ENCODE results near the gene ASGR1. TPM values are rescaled to one million over a fixed set of nuclear protein-coding genes. Genes with fewer than 3 reads are reported as not detected.

The ASGR1 gene
- total RNA-seq, 2 donors from 2014 or later, result 1.9 to 5.4 TPM

DNA sequence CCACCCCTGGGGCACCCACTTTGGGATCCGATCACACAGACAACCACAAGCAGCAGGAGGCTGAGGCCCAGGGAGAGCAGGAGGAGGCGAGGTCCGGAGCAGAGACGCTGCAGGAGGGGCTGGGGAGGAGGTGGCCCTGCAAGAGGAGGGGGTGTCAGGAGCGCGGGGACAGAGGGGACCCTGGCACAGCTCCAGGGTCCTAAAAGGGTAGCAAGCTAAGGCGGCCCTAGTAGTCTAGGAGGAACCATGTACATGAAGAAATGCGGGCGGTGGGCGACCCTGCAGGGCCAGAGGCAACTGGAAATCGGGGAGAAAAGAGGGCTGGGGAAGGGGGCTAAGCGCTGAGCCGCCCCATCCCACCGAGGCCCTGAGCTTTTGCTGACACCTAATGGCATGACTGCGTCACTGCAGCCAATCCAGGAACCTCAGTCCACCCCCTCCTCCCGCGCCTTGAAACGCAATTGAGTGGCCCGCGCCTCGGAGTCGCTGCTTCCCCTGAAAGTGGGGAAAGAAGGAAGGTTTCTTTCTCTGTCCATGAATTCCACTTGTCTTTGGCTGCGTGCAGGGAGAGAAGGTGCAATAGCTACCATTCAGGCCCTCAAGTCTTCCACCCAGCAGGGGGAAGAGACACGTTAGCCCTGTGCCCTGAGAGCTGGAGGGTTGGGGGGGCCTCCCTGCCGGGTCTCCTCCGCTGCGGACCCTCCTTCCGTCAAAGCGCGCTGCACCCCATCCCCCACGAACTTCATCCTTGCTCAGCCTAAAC, 1.8 kb downstream of the ASGR1 start:
- Histone ChIP-seq H3K4me3 (peak overlapping the region; percentile 61), H3K27me3 (replicated peaks; ENCODE audit: insufficient read depth) (peaks cover 13% of the 10 kb centered on the region)
- no peak for DNase-seq (ENCODE audit: low spot score)

DNA sequence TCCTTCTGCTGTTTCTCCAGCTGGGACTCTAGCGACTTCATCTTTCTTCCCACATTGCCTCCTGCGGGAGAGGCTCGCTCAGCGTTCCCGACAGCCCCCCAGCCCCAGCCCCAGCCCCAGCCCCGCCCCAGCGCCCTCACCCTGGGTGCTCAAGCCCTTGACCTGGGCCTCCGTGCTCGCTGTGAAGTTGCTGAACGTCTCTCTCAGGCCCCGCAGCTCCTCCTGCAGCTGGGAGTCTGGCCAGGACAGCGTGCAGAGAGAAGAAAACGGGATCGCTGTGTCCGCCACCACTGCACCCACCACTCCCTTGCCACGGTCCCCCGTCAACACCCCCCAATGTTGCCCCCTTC, 2.4 kb downstream of the ASGR1 start:
- ATAC-seq (ENCODE audit: insufficient number of reproducible peaks, low FRiP score, low read depth) (no peak), DNase-seq (ENCODE audit: low spot score) (no peak)
- H3K36me3 ChIP-seq, result no peaks in the 10 kb centered on the region
- TF ChIP-seq, protein P1, sequence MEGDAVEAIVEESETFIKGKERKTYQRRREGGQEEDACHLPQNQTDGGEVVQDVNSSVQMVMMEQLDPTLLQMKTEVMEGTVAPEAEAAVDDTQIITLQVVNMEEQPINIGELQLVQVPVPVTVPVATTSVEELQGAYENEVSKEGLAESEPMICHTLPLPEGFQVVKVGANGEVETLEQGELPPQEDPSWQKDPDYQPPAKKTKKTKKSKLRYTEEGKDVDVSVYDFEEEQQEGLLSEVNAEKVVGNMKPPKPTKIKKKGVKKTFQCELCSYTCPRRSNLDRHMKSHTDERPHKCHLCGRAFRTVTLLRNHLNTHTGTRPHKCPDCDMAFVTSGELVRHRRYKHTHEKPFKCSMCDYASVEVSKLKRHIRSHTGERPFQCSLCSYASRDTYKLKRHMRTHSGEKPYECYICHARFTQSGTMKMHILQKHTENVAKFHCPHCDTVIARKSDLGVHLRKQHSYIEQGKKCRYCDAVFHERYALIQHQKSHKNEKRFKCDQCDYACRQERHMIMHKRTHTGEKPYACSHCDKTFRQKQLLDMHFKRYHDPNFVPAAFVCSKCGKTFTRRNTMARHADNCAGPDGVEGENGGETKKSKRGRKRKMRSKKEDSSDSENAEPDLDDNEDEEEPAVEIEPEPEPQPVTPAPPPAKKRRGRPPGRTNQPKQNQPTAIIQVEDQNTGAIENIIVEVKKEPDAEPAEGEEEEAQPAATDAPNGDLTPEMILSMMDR (IDR thresholded peaks at IDR 0.05), result no peak
- H3K27ac ChIP-seq, result no peak overlapping the region
- peaks cover 13% of the 10 kb centered on the region for H3K27me3 ChIP-seq (replicated peaks; ENCODE audit: insufficient read depth)
- H3K4me1 ChIP-seq (ENCODE audit: control insufficient read depth in 1 of 2, low read depth in 2 of 2), result peaks cover 11 to 14% of the 10 kb centered on the region in 2 donors
- peak overlapping the region; percentile 61 for H3K4me3 ChIP-seq
- H3K9me3 ChIP-seq, result no peaks in the 10 kb centered on the region

More for the DNA sequence above, 1.8 kb downstream of the ASGR1 start:
- Histone ChIP-seq H3K4me1 (ENCODE audit: control insufficient read depth in 1 of 2, low read depth in 2 of 2) (peaks cover 11 to 14% of the 10 kb centered on the region in 2 donors), H3K27ac (no peak overlapping the region), H3K36me3 (no peaks in the 10 kb centered on the region), H3K9me3 (no peaks in the 10 kb centered on the region)
- TF ChIP-seq, protein P1 (IDR thresholded peaks at IDR 0.05), result peak; percentile 76
- ATAC-seq (ENCODE audit: insufficient number of reproducible peaks, low FRiP score, low read depth), result no peak

DNA sequence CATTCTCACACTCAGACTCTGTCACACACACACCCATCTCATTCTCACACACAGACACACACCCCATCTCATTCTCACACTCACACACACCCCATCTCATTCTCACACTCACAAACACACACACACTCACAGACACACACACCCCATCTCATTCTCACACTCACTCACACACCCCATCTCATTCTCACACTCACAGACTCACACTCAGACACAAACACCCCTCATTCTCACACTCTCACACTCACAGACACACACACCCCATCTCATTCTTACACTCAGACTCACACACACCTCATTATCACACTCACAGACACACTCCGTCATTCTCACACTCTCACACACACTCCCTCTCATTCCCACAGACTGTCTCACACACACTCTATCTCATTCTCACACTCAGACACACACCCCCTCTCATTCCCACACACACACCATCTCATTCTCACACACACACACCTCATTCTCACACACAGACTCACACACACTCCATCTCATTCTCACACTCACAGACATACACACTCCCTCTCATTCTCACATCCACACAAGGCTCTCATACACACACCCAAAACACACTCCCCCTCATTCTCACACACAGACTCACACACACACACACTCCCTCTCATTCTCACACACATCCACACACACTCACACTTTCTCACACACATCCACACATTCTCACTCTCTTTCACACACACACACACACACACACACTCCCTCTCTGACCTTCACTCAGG, 2.9 kb downstream of the ASGR1 start:
- no peaks in the 10 kb centered on the region for H3K36me3 ChIP-seq
- no peaks in the 10 kb centered on the region for H3K9me3 ChIP-seq
- ATAC-seq (ENCODE audit: insufficient number of reproducible peaks, low FRiP score, low read depth) (no peak), DNase-seq (ENCODE audit: low spot score) (no peak)
- H3K27me3 ChIP-seq (replicated peaks; ENCODE audit: insufficient read depth), result peaks cover 13% of the 10 kb centered on the region
- H3K27ac ChIP-seq, result no peak overlapping the region
- TF ChIP-seq, protein P1 (IDR thresholded peaks at IDR 0.05), result no peak
- no peak overlapping the region for H3K4me3 ChIP-seq
- peaks cover 11 to 14% of the 10 kb centered on the region in 2 donors for H3K4me1 ChIP-seq (ENCODE audit: control insufficient read depth in 1 of 2, low read depth in 2 of 2)

DNA sequence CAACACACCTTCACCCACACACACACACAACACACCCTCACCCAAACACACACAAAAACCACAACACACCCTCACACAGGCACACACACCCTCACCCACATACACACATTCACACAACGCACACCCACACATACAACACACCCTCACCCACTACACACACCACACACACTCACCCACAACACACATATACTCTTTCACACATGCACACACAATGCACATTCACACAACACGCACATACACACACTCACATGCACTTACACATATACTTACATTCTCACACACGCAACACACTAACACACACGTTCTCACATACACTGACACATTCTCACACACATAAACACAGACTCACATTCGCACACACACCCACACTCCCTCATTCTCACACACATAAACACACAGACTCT, 3.8 kb downstream of the ASGR1 start:
- H3K36me3 ChIP-seq, result no peaks in the 10 kb centered on the region
- H3K9me3 ChIP-seq, result no peaks in the 10 kb centered on the region
- H3K27ac ChIP-seq, result no peak overlapping the region
- no peak overlapping the region for H3K4me3 ChIP-seq
- ATAC-seq (ENCODE audit: insufficient number of reproducible peaks, low FRiP score, low read depth) (no peak), DNase-seq (ENCODE audit: low spot score) (no peak)
- peaks cover 13% of the 10 kb centered on the region for H3K27me3 ChIP-seq (replicated peaks; ENCODE audit: insufficient read depth)
- TF ChIP-seq, protein P1 (IDR thresholded peaks at IDR 0.05), result no peak
- H3K4me1 ChIP-seq (ENCODE audit: control insufficient read depth in 1 of 2, low read depth in 2 of 2), result peaks cover 11 to 14% of the 10 kb centered on the region in 2 donors

DNA sequence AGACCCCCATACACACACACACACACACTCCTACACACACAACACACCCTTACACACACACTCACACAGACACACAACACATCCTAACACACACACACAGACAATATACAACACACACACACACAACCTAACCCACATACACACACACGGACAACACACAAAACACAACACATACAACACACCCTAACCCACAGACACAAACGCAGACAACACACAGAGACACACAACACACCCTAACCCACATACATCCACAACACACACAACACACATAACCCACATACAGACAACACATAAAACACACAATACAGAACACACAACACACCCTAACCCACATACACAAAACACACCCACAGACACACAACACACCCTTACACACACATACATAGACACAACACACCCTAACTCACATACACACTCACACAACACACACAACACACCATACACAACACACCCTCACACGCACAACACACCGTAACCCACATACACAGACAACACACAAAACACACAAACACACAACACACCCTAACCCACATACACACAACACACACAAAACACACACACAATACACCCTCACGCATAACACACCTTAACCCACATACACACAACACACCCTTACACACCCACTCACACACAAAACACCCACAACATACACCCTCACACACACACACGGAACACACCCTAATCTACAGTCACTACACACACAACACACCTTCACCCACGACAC, 4.4 kb downstream of the ASGR1 start:
- Histone ChIP-seq H3K4me1 (ENCODE audit: control insufficient read depth in 1 of 2, low read depth in 2 of 2) (peaks cover 11 to 14% of the 10 kb centered on the region in 2 donors), H3K27me3 (replicated peaks; ENCODE audit: insufficient read depth) (peaks cover 13% of the 10 kb centered on the region), H3K4me3 (no peak overlapping the region), H3K9me3 (peaks cover under 1% of the 10 kb centered on the region), H3K27ac (no peak overlapping the region), H3K36me3 (no peaks in the 10 kb centered on the region)
- TF ChIP-seq, protein P1 (IDR thresholded peaks at IDR 0.05), result no peak
- no peak for DNase-seq (ENCODE audit: low spot score)
- ATAC-seq (ENCODE audit: insufficient number of reproducible peaks, low FRiP score, low read depth), result no peak

Measured in thoracic aorta (tissue), 2 donors.